Peyer's patch (tissue), 4 donors: Measurements from ENCODE around the gene KRTAP10-12.

ENCODE experiments used
- POLR2A ChIP-seq, 2 donors: fragments of 450-650 bp; IDR thresholded peaks; one replicate each; pipeline ENCODE4 v1.5.1; 2017; ENCODE audit warnings: antibody characterized with exemption in 2 of 2, mild to moderate bottlenecking in 2 of 2, moderate library complexity in 2 of 2
- TF ChIP-seq, protein P1 (sequence below), 6 experiments: fragments of 450-650 bp in 4 of 6; fragments of 200-600 bp in 2 of 6; sonication (generic) in 1 of 6; IDR thresholded peaks; one replicate each; pipeline ENCODE4 v1.5.1; 2017 to 2019; ENCODE audit warnings: antibody characterized with exemption in 6 of 6, mild to moderate bottlenecking in 3 of 6, moderate library complexity in 1 of 6

- TF ChIP-seq, protein P1, sequence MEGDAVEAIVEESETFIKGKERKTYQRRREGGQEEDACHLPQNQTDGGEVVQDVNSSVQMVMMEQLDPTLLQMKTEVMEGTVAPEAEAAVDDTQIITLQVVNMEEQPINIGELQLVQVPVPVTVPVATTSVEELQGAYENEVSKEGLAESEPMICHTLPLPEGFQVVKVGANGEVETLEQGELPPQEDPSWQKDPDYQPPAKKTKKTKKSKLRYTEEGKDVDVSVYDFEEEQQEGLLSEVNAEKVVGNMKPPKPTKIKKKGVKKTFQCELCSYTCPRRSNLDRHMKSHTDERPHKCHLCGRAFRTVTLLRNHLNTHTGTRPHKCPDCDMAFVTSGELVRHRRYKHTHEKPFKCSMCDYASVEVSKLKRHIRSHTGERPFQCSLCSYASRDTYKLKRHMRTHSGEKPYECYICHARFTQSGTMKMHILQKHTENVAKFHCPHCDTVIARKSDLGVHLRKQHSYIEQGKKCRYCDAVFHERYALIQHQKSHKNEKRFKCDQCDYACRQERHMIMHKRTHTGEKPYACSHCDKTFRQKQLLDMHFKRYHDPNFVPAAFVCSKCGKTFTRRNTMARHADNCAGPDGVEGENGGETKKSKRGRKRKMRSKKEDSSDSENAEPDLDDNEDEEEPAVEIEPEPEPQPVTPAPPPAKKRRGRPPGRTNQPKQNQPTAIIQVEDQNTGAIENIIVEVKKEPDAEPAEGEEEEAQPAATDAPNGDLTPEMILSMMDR (IDR thresholded peaks at IDR 0.05) = no peak
- TF ChIP-seq POLR2A (IDR thresholded peaks at IDR 0.05) = no peak
Measured at GRCh38 chr21:44728716-44729115, 31.7 kb downstream of the KRTAP10-12 start.
